Peyer's patch (tissue), 4 donors: Measurements from ENCODE around the gene SLC16A9.

Source experiments
- POLR2A ChIP-seq, 2 donors: fragments of 450-650 bp; IDR thresholded peaks; one replicate each; pipeline ENCODE4 v1.5.1; 2017; ENCODE audit warnings: antibody characterized with exemption in 2 of 2, mild to moderate bottlenecking in 2 of 2, moderate library complexity in 2 of 2
- TF ChIP-seq, protein P1 (sequence below), 6 experiments: fragments of 450-650 bp in 4 of 6; fragments of 200-600 bp in 2 of 6; sonication (generic) in 1 of 6; IDR thresholded peaks; one replicate each; pipeline ENCODE4 v1.5.1; 2017 to 2019; ENCODE audit warnings: antibody characterized with exemption in 6 of 6, mild to moderate bottlenecking in 3 of 6, moderate library complexity in 1 of 6

- TF ChIP-seq, protein P1, sequence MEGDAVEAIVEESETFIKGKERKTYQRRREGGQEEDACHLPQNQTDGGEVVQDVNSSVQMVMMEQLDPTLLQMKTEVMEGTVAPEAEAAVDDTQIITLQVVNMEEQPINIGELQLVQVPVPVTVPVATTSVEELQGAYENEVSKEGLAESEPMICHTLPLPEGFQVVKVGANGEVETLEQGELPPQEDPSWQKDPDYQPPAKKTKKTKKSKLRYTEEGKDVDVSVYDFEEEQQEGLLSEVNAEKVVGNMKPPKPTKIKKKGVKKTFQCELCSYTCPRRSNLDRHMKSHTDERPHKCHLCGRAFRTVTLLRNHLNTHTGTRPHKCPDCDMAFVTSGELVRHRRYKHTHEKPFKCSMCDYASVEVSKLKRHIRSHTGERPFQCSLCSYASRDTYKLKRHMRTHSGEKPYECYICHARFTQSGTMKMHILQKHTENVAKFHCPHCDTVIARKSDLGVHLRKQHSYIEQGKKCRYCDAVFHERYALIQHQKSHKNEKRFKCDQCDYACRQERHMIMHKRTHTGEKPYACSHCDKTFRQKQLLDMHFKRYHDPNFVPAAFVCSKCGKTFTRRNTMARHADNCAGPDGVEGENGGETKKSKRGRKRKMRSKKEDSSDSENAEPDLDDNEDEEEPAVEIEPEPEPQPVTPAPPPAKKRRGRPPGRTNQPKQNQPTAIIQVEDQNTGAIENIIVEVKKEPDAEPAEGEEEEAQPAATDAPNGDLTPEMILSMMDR (IDR thresholded peaks at IDR 0.05): no peak
- TF ChIP-seq POLR2A (IDR thresholded peaks at IDR 0.05): no peak
Observed at GRCh38 chr10:59649606-59650346, 59.9 kb downstream of the SLC16A9 start.
